Loucy (cell line): ENCODE results near the gene ZNRD2.

Source experiments
- H2AFZ ChIP-seq: fragments of 200-600 bp; sonication (generic); 2 replicates; pipeline ENCODE4 v1.6.0; 2016; ENCODE audit warnings: antibody characterized with exemption, mild to moderate bottlenecking, low read length, moderate library complexity
- H3F3A ChIP-seq: fragments of 200-600 bp; 2 replicates; pipeline ENCODE4 v1.6.0; 2016; ENCODE audit warnings: antibody characterized with exemption, low read depth, mild to moderate bottlenecking
- H3K27me3 ChIP-seq: fragments of 200-600 bp; sonication (generic); 2 replicates; pipeline ENCODE4 v1.6.1; 2014; ENCODE audit warnings: low read length, mild to moderate bottlenecking; ENCODE audit not compliant: insufficient read depth, poor library complexity, severe bottlenecking
- H3K36me3 ChIP-seq: fragments of 200-600 bp; sonication (generic); 2 replicates; pipeline ENCODE4 v1.6.1; 2016; ENCODE audit warnings: low read length; ENCODE audit not compliant: insufficient read depth
- H3K4me1 ChIP-seq: fragments of 200-600 bp; sonication (generic); 2 replicates; pipeline ENCODE4 v1.5.1; 2014; ENCODE audit warnings: low read length, mild to moderate bottlenecking; ENCODE audit not compliant: insufficient read depth, poor library complexity, severe bottlenecking
- H3K4me2 ChIP-seq: fragments of 200-600 bp; sonication (generic); 2 replicates; pipeline ENCODE4 v1.6.0; 2014; ENCODE audit warnings: antibody characterized with exemption, low read length, low read depth, mild to moderate bottlenecking; ENCODE audit not compliant: poor library complexity, severe bottlenecking
- H3K4me3 ChIP-seq: fragments of 200-600 bp; sonication (generic); 2 replicates; pipeline ENCODE4 v1.5.1; 2014; ENCODE audit warnings: low read length, mild to moderate bottlenecking, mixed read lengths; ENCODE audit not compliant: poor library complexity, severe bottlenecking
- H3K79me2 ChIP-seq: fragments of 200-600 bp; sonication (generic); 2 replicates; pipeline ENCODE4 v1.6.1; 2014; ENCODE audit warnings: low read length; ENCODE audit not compliant: insufficient read depth
- H3K9ac ChIP-seq: fragments of 200-600 bp; sonication (generic); 2 replicates; pipeline ENCODE4 v1.6.0; 2014; ENCODE audit warnings: mild to moderate bottlenecking, low read depth, low read length, moderate library complexity; ENCODE audit not compliant: poor library complexity, severe bottlenecking
- H3K9me2 ChIP-seq: fragments of 200-600 bp; sonication (generic); replicated peaks from 2 replicates; pipeline ENCODE4 v1.6.1; 2016; ENCODE audit warnings: low read depth, low read length, mixed read lengths
- H3K9me3 ChIP-seq: fragments of 200-600 bp; sonication (generic); 2 replicates; pipeline ENCODE4 v1.6.1; 2014; ENCODE audit warnings: mild to moderate bottlenecking, antibody characterized with exemption, low read length, low read depth; ENCODE audit not compliant: insufficient read depth
- H4K20me1 ChIP-seq: fragments of 200-600 bp; sonication (generic); 2 replicates; pipeline ENCODE4 v1.6.0; 2014; ENCODE audit warnings: antibody characterized with exemption, low read length, mild to moderate bottlenecking; ENCODE audit not compliant: insufficient read depth, poor library complexity, severe bottlenecking
- EZH2phosphoT487 ChIP-seq: fragments of 200-600 bp; IDR thresholded peaks from 2 replicates; pipeline ENCODE4 v1.6.1; 2018; ENCODE audit warnings: antibody characterized with exemption, mild to moderate bottlenecking, moderate library complexity, borderline replicate concordance
- TF ChIP-seq, protein P1 (sequence below): fragments of 200-600 bp; sonication (generic); conservative IDR thresholded peaks from 2 replicates; pipeline ENCODE4 v1.5.1; 2014; ENCODE audit warnings: mild to moderate bottlenecking, antibody characterized with exemption, low read length

Gene ZNRD2

DNA sequence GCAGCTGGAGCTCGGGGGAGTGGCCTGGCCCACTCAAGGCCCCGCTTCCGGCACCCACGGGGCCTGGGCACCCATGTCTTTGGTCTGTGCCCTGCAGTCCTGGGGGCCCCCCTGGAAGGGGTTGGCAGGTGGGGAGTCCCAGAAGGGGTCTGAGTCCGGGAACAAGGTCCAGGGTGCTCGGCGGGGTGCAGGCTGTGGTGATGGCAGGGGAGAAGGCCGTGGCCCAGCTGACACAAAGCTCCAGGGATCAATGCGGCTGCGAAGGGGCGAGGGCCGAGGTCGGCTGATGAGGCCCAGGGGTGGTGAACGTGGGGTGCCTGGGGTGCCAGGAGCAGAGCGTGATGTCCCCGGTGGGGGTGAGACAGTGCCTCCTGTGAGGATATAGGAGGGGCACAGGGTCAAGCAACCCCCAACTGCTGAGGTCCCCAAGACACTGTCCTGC lies 28.0 kb downstream of the ZNRD2 start:
- no peak overlapping the region for H3K9ac ChIP-seq
- no peaks in the 10 kb centered on the region for H3K9me3 ChIP-seq
- no peak overlapping the region for H2AFZ ChIP-seq
- no peak overlapping the region for H3K4me3 ChIP-seq
- no peaks in the 10 kb centered on the region for H3K9me2 ChIP-seq
- no peaks in the 10 kb centered on the region for H3K79me2 ChIP-seq
- H4K20me1 ChIP-seq = no peaks in the 10 kb centered on the region
- no peaks in the 10 kb centered on the region for H3K4me1 ChIP-seq
- H3K4me2 ChIP-seq = no peak overlapping the region
- TF ChIP-seq EZH2phosphoT487 = no peak
- peaks cover 9% of the 10 kb centered on the region; the same call in 1 of the 2 replicates for H3K36me3 ChIP-seq
- no peaks in the 10 kb centered on the region for H3F3A ChIP-seq
- no peaks in the 10 kb centered on the region for H3K27me3 ChIP-seq

DNA sequence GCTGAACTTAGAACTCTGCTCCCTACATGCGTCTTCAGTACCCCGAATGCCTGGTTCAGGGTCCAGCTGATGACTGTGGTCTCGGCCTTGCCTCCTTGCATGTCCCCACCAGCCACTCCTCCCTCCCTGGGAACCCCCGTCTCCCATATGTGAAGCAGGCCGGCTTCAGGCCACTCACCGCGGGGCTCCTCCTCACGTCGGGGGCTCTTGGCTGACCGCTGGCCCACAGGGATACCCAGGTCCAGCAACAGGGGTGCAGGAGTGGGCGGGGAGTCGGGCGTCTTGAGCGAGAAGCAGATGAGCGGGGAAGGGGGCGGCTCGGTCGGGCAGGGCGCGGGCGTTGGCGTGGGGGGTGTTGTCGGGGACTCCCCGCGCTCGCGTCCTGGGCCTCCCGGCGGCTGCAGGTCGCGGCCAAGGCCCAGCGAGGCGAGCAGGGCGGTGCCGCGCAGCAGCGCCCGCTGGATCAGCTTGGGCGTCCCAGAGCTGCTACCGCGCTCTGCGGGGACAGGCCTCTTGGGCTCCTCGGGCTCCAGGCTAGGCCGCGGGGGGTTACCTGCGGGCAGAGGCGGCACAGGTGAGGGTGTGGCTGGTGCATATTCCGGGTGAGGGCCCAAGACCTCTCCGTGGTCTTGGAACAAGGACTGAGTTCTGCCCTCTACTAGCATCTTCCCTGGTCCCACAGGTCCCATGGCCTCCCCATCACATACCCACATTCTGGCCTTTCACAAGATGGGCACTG lies 29.1 kb downstream of the ZNRD2 start:
- H3K9me2 ChIP-seq = no peaks in the 10 kb centered on the region
- no peaks in the 10 kb centered on the region for H3K27me3 ChIP-seq
- no peak overlapping the region for H3K9ac ChIP-seq
- no peak for TF ChIP-seq EZH2phosphoT487
- TF ChIP-seq, protein P1, sequence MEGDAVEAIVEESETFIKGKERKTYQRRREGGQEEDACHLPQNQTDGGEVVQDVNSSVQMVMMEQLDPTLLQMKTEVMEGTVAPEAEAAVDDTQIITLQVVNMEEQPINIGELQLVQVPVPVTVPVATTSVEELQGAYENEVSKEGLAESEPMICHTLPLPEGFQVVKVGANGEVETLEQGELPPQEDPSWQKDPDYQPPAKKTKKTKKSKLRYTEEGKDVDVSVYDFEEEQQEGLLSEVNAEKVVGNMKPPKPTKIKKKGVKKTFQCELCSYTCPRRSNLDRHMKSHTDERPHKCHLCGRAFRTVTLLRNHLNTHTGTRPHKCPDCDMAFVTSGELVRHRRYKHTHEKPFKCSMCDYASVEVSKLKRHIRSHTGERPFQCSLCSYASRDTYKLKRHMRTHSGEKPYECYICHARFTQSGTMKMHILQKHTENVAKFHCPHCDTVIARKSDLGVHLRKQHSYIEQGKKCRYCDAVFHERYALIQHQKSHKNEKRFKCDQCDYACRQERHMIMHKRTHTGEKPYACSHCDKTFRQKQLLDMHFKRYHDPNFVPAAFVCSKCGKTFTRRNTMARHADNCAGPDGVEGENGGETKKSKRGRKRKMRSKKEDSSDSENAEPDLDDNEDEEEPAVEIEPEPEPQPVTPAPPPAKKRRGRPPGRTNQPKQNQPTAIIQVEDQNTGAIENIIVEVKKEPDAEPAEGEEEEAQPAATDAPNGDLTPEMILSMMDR = no peak
- H3K9me3 ChIP-seq = no peaks in the 10 kb centered on the region
- no peaks in the 10 kb centered on the region for H3F3A ChIP-seq
- H3K4me1 ChIP-seq = no peaks in the 10 kb centered on the region
- no peaks in the 10 kb centered on the region for H4K20me1 ChIP-seq
- H3K36me3 ChIP-seq = peaks cover 20% of the 10 kb centered on the region; the same call in 1 of the 2 replicates
- H3K79me2 ChIP-seq = no peaks in the 10 kb centered on the region
- no peak overlapping the region for H3K4me3 ChIP-seq
- no peak overlapping the region for H3K4me2 ChIP-seq
- no peak overlapping the region for H2AFZ ChIP-seq

DNA sequence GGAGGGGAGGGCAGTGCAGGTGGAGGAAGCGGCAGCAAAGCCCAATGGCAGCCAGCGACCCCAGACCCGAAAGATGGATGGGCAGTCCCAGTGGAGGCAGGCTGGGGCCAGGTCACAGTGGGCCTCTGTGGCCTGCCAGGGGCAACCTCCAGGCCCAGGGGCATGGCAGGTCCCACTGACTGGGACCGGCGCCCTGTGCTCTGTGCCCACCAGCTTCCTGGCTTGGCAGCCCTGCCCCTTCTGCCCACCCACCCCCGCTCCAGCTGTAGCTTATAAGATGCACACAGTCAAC lies 29.6 kb downstream of the ZNRD2 start:
- Histone ChIP-seq H3K36me3 (peaks cover 24% of the 10 kb centered on the region; the same call in 1 of the 2 replicates), H4K20me1 (no peaks in the 10 kb centered on the region), H3K9ac (no peak overlapping the region), H3K27me3 (no peaks in the 10 kb centered on the region), H3K4me3 (no peak overlapping the region), H3K4me1 (no peaks in the 10 kb centered on the region), H3K79me2 (no peaks in the 10 kb centered on the region), H3K9me2 (no peaks in the 10 kb centered on the region), H3K4me2 (no peak overlapping the region), H3F3A (no peaks in the 10 kb centered on the region), H2AFZ (no peak overlapping the region), H3K9me3 (no peaks in the 10 kb centered on the region)
- TF ChIP-seq EZH2phosphoT487 = no peak
- TF ChIP-seq, protein P1 = no peak

DNA sequence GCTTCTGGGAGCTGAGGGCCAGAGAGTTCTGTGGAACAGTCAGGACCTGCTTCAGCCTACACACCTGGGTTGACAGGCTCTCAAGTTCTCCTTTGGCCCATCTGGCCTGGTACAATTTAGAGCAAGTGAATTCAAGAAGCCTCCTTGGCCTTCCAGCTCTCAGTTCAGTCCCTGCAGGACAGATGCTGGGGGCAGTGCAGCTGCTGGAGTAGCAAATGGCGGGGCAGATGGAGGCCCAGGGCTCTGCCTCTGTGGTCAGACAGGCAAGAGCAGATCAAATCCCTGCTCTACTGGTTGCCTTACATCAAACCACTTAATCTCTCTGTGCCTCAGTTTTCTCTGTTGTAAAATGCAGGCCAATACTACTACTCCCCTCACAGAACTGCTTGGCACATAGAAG lies 34.0 kb downstream of the ZNRD2 start:
- no peaks in the 10 kb centered on the region for H4K20me1 ChIP-seq

More for the DNA sequence above, 34.0 kb downstream of the ZNRD2 start:
- H3K4me3 ChIP-seq = no peak overlapping the region
- no peak overlapping the region for H2AFZ ChIP-seq
- H3K4me1 ChIP-seq = peaks cover 3% of the 10 kb centered on the region
- no peaks in the 10 kb centered on the region for H3F3A ChIP-seq
- H3K27me3 ChIP-seq = no peaks in the 10 kb centered on the region
- peaks cover 41% of the 10 kb centered on the region; the same call in 1 of the 2 replicates for H3K36me3 ChIP-seq
- H3K79me2 ChIP-seq = peaks cover 14% of the 10 kb centered on the region; the same call in 1 of the 2 replicates
- H3K9me3 ChIP-seq = no peaks in the 10 kb centered on the region
- no peak for TF ChIP-seq EZH2phosphoT487
- TF ChIP-seq, protein P1 = no peak
- no peak overlapping the region for H3K4me2 ChIP-seq
- no peaks in the 10 kb centered on the region for H3K9me2 ChIP-seq
- no peak overlapping the region for H3K9ac ChIP-seq
